HCT116 (cell line): Measurements from ENCODE around the gene ZNF516. TPM values are rescaled to one million over a fixed set of nuclear protein-coding genes. Genes with fewer than 3 reads are reported as not detected.

Experiments
- ATAC-seq: fragments of 200-7000 bp; cut with Tn5 transposase; 2 replicates; pipeline ENCODE4 v1.9.1; 2020; ENCODE audit warnings: mild to moderate bottlenecking, moderate library complexity
- BruUV-seq: library from RNA; stranded (reverse); fragments of 400-500 nt; replicated peaks from 2 replicates; lab custom pipeline; 2021; lab: Mats Ljungman, UMichigan
- CTCF ChIA-PET: fragments of 300-600 bp; sonication (Branson Sonifier 250); formaldehyde crosslinking; loops from one replicate; lab custom pipeline; 2021; ENCODE audit warnings: antibody characterized with exemption; lab: Charles Lee
- POLR2A ChIA-PET: fragments of 300-600, 350-600 bp; sonication (Branson Sonifier 250); formaldehyde crosslinking; loops from one replicate; lab custom pipeline; 2021; ENCODE audit warnings: antibody characterized with exemption; lab: Charles Lee
- RAD21 ChIA-PET, 2 experiments: fragments of 300-600 bp; sonication (Branson Sonifier 250); formaldehyde crosslinking; loops; one replicate each; lab custom pipeline; 2023; ENCODE audit warnings: low total read pairs in 2 of 2; ENCODE audit not compliant: uncharacterized antibody in 2 of 2, unreplicated experiment in 2 of 2, low non-redundant PET in 1 of 2; lab: Charles Lee
- DNase-seq: peaks from one replicate; pipeline ENCODE4 v3.0.0-alpha.2; 2010; ENCODE audit warnings: low read depth, low spot score
- H2AFZ ChIP-seq: fragments of 200-600 bp; shearing (Covaris generic), sonication (generic); 2 replicates; pipeline ENCODE4 v1.6.1; 2017; ENCODE audit warnings: low read depth, mixed run types, mixed read lengths, antibody characterized with exemption, low read length; ENCODE audit not compliant: poor library complexity, severe bottlenecking
- H3K27ac ChIP-seq: 2 replicates; pipeline ENCODE4 v1.5.1; 2012; ENCODE audit warnings: low read depth, low read length
- H3K27me3 ChIP-seq: fragments of 200-600 bp; sonication (generic); 2 replicates; pipeline ENCODE4 v1.6.1; 2016; ENCODE audit warnings: mixed run types, low read length, mixed read lengths; ENCODE audit not compliant: insufficient read depth
- H3K36me3 ChIP-seq, 2 experiments: fragments of 200-500 bp in 1 of 2; fragments of 200-600 bp in 1 of 2; sonication (Bioruptor generic) in 1 of 2; sonication (generic) in 1 of 2; 2 replicates each; pipeline versions ENCODE4 v1.5.1 to v1.6.1; 2014 to 2016; ENCODE audit warnings: low read length in 2 of 2, inconsistent platforms in 1 of 2, mixed read lengths in 1 of 2, mixed run types in 1 of 2; ENCODE audit not compliant: insufficient read depth in 2 of 2, control insufficient read depth in 1 of 2
- H3K4me1 ChIP-seq, 2 experiments: fragments of 200-600 bp in 1 of 2; sonication (generic) in 1 of 2; 2 replicates each; pipeline versions ENCODE4 v1.5.1 to v1.6.1; 2012 to 2017; ENCODE audit warnings: low read length in 2 of 2, inconsistent platforms in 1 of 2, mild to moderate bottlenecking in 1 of 2, mixed read lengths in 1 of 2, mixed run types in 1 of 2, moderate library complexity in 1 of 2; ENCODE audit not compliant: insufficient read depth in 2 of 2, control insufficient read depth in 1 of 2
- H3K4me2 ChIP-seq: fragments of 200-600 bp; sonication (generic); 2 replicates; pipeline ENCODE4 v1.6.1; 2017; ENCODE audit warnings: mixed run types, low read length, mixed read lengths
- H3K4me3 ChIP-seq, 2 experiments: fragments of 200-600 bp in 1 of 2; sonication (generic) in 1 of 2; replicated peaks in 1 of 2; 2 replicates each; pipeline ENCODE4 v1.5.1; 2011 to 2016; ENCODE audit warnings: low read length in 2 of 2, control low read depth in 1 of 2, low read depth in 1 of 2, mild to moderate bottlenecking in 1 of 2, mixed read lengths in 1 of 2, mixed run types in 1 of 2
- H3K79me2 ChIP-seq: fragments of 200-600 bp; sonication (generic); 2 replicates; pipeline ENCODE4 v1.6.1; 2017; ENCODE audit warnings: mild to moderate bottlenecking, mixed run types, low read length, moderate library complexity, mixed read lengths; ENCODE audit not compliant: insufficient read depth
- H3K9ac ChIP-seq: fragments of 200-600 bp; sonication (generic); 2 replicates; pipeline ENCODE4 v1.6.1; 2016; ENCODE audit warnings: low read length, mixed read lengths
- H3K9me2 ChIP-seq: fragments of 200-600 bp; sonication (generic), shearing (Covaris generic); 2 replicates; pipeline ENCODE4 v1.6.1; 2017; ENCODE audit warnings: mixed run types, mild to moderate bottlenecking, moderate library complexity; ENCODE audit not compliant: insufficient read depth
- H3K9me3 ChIP-seq, 2 experiments: fragments of 200-500 bp in 1 of 2; fragments of 200-600 bp in 1 of 2; sonication (Bioruptor generic) in 1 of 2; sonication (generic) in 1 of 2; 2 replicates each; pipeline ENCODE4 v1.6.1; 2014 to 2017; ENCODE audit warnings: low read length in 2 of 2, mixed read lengths in 2 of 2, inconsistent platforms in 1 of 2, low read depth in 1 of 2, mild to moderate bottlenecking in 1 of 2, mixed run types in 1 of 2, moderate library complexity in 1 of 2; ENCODE audit not compliant: control insufficient read depth in 1 of 2, insufficient read depth in 1 of 2
- H4K20me1 ChIP-seq: fragments of 200-600 bp; sonication (generic), shearing (Covaris generic); 2 replicates; pipeline ENCODE4 v1.6.1; 2017; ENCODE audit warnings: mixed run types, mild to moderate bottlenecking, moderate library complexity; ENCODE audit not compliant: insufficient read depth
- ELF1 ChIP-seq: IDR thresholded peaks from 2 replicates; pipeline ENCODE4 v1.6.1; 2012; ENCODE audit warnings: low read depth, borderline replicate concordance
- JUND ChIP-seq: IDR thresholded peaks from 2 replicates; pipeline ENCODE4 v1.6.1; 2012
- RAD21 ChIP-seq: IDR thresholded peaks from 2 replicates; pipeline ENCODE4 v1.6.1; 2012; ENCODE audit warnings: low read depth, mild to moderate bottlenecking
- YY1 ChIP-seq: IDR thresholded peaks from 2 replicates; pipeline ENCODE4 v1.6.1; 2011; ENCODE audit warnings: low read length, low read depth, moderate library complexity, mild to moderate bottlenecking; ENCODE audit not compliant: insufficient replicate concordance; ENCODE audit errors: extremely low read depth
- intact Hi-C: fragments of 100-400 bp; cut with micrococcal nuclease; formaldehyde crosslinking; loops from 2 replicates; pipeline ENCODE4 v1.10.0; 2022
- total RNA-seq: library from RNA; stranded (reverse); gene quantifications from one replicate; pipeline ENCODE4 v1.2.1, GENCODE V29; 2021; ENCODE audit not compliant: unreplicated experiment
- TF ChIP-seq, protein P1 (sequence below): IDR thresholded peaks from 2 replicates; pipeline ENCODE4 v1.6.1; 2012
- TF ChIP-seq, protein P2 (sequence below), 3 experiments: fragments of 200-600 bp in 1 of 3; sonication (generic) in 1 of 3; IDR thresholded peaks in 2 of 3; conservative IDR thresholded peaks in 1 of 3; 2 replicates each; pipeline ENCODE4 v1.5.1; 2012 to 2017; ENCODE audit warnings: low read depth in 2 of 3, low read length in 2 of 3, antibody characterized with exemption in 1 of 3, borderline replicate concordance in 1 of 3, control low read depth in 1 of 3, mild to moderate bottlenecking in 1 of 3, mixed read lengths in 1 of 3, mixed run types in 1 of 3, moderate library complexity in 1 of 3; ENCODE audit not compliant: insufficient read depth in 1 of 3

ZNF516 gene
- total RNA-seq, 1 experiment from 2014 or later = 32.0 TPM

DNA sequence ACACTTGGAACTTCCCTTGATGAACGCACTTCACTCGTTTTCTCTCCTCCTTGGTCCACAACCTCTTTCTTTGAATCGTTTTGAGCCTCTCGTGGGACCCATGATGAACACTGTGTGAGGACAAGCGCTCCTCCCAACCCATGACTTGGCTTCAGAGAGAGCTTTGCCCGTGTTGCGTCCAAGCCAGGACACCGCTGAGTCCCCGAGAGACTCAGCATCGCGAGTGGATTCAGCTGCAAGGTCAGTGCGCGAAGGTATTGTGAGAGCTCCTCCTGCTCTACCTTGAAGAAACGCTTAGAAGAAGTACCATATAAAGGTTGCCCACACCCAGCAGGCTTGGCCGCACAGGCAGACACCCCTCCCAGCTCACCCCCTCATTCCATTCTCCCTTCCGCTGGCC is 58.7 kb downstream of the ZNF516 start:
- no peaks in the 10 kb centered on the region for H4K20me1 ChIP-seq

DNA sequence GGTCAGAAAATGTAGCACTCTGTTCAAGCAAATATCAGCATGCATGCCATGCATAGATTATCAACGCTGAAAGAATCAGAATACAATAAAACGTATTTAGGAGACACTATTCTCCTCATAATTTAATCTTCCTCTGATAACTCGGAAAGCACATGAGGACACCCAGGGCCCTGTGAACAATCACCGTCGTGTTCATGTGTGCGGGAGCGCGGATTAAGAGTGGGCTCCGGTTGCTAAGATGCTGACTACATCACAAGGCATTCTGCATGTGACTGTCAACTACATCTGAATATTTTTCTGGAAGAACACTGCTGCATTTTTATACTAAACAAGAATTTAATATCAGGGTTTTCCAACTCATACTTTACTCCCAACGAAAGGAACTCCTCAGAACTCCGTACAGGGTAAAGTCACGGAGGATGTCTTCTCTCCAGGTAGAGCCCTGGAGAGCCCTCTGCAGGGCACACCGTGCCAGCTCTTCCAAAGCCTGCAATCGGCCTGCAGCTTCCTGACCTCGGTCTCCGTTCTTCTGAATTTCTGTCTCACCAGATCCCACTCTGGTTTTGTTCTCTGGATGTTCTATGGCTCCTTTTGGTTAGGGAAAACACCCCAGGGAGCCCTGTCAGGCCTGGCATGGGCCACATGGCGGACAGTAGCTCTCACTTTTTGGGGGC is 59.6 kb downstream of the ZNF516 start:
- Histone ChIP-seq H3K36me3 (peaks cover 0 to 1% of the 10 kb centered on the region in 2 experiments; a peak in 1 of 4 replicates), H3K4me2 (no peak overlapping the region), H4K20me1 (no peaks in the 10 kb centered on the region), H3K79me2 (no peaks in the 10 kb centered on the region), H3K27me3 (no peaks in the 10 kb centered on the region), H3K9ac (no peak overlapping the region), H2AFZ (no peak overlapping the region), H3K9me2 (no peaks in the 10 kb centered on the region), H3K9me3 (no peaks in the 10 kb centered on the region), H3K27ac (no peak overlapping the region), H3K4me1 (no peaks in the 10 kb centered on the region), H3K4me3 (no peak overlapping the region)
- peak; percentile 62; the same call in 1 of the 2 replicates for ATAC-seq
- no peak for TF ChIP-seq JUND
- TF ChIP-seq, protein P1, sequence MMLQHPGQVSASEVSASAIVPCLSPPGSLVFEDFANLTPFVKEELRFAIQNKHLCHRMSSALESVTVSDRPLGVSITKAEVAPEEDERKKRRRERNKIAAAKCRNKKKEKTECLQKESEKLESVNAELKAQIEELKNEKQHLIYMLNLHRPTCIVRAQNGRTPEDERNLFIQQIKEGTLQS = no peak
- TF ChIP-seq ELF1 = no peak
- TF ChIP-seq RAD21 = no peak
- TF ChIP-seq, protein P2, sequence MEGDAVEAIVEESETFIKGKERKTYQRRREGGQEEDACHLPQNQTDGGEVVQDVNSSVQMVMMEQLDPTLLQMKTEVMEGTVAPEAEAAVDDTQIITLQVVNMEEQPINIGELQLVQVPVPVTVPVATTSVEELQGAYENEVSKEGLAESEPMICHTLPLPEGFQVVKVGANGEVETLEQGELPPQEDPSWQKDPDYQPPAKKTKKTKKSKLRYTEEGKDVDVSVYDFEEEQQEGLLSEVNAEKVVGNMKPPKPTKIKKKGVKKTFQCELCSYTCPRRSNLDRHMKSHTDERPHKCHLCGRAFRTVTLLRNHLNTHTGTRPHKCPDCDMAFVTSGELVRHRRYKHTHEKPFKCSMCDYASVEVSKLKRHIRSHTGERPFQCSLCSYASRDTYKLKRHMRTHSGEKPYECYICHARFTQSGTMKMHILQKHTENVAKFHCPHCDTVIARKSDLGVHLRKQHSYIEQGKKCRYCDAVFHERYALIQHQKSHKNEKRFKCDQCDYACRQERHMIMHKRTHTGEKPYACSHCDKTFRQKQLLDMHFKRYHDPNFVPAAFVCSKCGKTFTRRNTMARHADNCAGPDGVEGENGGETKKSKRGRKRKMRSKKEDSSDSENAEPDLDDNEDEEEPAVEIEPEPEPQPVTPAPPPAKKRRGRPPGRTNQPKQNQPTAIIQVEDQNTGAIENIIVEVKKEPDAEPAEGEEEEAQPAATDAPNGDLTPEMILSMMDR (IDR thresholded peaks at IDR 0.05 in 2 of 3, conservative IDR thresholded peaks at IDR 0.05 in 1 of 3; ENCODE audit: borderline replicate concordance in 1 of 3, insufficient read depth in 1 of 3, low read depth in 2 of 3, low read length in 2 of 3) = peak in 1 of 3 experiments; percentile 19; a peak in 1 of 6 replicates
- ChIA-PET RAD21 (no interaction called here), CTCF (no interaction called here), POLR2A (no interaction called here)
- intact Hi-C loops = no loop called here
- no TSS peak for BruUV-seq
- DNase-seq = no peak

More for the DNA sequence above, 58.7 kb downstream of the ZNF516 start:
- no peak for ATAC-seq
- no peak for TF ChIP-seq YY1
- TF ChIP-seq, all 23 proteins: peak for 0
- no peak for DNase-seq
- no peak overlapping the region for H3K4me3 ChIP-seq
- no peak overlapping the region for H3K4me2 ChIP-seq
- ChIA-PET CTCF (no interaction called here), POLR2A (no interaction called here), RAD21 (no interaction called here)
- H3K27ac ChIP-seq = no peak overlapping the region
- no peaks in the 10 kb centered on the region for H3K27me3 ChIP-seq
- no peak overlapping the region for H3K9ac ChIP-seq
- H2AFZ ChIP-seq = no peak overlapping the region
- no TSS peak for BruUV-seq
- H3K9me3 ChIP-seq = no peaks in the 10 kb centered on the region
- no peaks in the 10 kb centered on the region for H3K4me1 ChIP-seq
- H3K79me2 ChIP-seq = no peaks in the 10 kb centered on the region
- no peaks in the 10 kb centered on the region for H3K9me2 ChIP-seq
- H3K36me3 ChIP-seq = peaks cover 0 to 8% of the 10 kb centered on the region in 2 experiments; a peak in 1 of 4 replicates
- intact Hi-C loops = no loop called here
